Right renal pelvis (tissue), 4 donors: ENCODE results near the gene RIOK3. TPM values are rescaled to one million over a fixed set of nuclear protein-coding genes. Genes with fewer than 3 reads are reported as not detected.
"Not testable (repeated sequence)": the region's sequence is repeated elsewhere in the genome, so short reads cannot be mapped to it uniquely, and the experiment has no call there.

Source experiments
- DNase-seq, 4 donors: peaks; one replicate each; pipeline ENCODE4 v3.0.0-alpha.2; 2013; ENCODE audit warnings: low read depth in 4 of 4, low spot score in 3 of 4, missing footprints in 1 of 4
- polyA plus RNA-seq, 4 donors: library from polyadenylated mRNA; unstranded; fragments of 120-200 nt; gene quantifications; one replicate each; pipeline ENCODE4 v1.2.1, GENCODE V29; 2013; ENCODE audit not compliant: insufficient read length in 4 of 4

RIOK3 gene, protein sequence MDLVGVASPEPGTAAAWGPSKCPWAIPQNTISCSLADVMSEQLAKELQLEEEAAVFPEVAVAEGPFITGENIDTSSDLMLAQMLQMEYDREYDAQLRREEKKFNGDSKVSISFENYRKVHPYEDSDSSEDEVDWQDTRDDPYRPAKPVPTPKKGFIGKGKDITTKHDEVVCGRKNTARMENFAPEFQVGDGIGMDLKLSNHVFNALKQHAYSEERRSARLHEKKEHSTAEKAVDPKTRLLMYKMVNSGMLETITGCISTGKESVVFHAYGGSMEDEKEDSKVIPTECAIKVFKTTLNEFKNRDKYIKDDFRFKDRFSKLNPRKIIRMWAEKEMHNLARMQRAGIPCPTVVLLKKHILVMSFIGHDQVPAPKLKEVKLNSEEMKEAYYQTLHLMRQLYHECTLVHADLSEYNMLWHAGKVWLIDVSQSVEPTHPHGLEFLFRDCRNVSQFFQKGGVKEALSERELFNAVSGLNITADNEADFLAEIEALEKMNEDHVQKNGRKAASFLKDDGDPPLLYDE
- 10 to 100 TPM; 67.5 to 83.7 (median 75.9) TPM for polyA plus RNA-seq

DNA sequence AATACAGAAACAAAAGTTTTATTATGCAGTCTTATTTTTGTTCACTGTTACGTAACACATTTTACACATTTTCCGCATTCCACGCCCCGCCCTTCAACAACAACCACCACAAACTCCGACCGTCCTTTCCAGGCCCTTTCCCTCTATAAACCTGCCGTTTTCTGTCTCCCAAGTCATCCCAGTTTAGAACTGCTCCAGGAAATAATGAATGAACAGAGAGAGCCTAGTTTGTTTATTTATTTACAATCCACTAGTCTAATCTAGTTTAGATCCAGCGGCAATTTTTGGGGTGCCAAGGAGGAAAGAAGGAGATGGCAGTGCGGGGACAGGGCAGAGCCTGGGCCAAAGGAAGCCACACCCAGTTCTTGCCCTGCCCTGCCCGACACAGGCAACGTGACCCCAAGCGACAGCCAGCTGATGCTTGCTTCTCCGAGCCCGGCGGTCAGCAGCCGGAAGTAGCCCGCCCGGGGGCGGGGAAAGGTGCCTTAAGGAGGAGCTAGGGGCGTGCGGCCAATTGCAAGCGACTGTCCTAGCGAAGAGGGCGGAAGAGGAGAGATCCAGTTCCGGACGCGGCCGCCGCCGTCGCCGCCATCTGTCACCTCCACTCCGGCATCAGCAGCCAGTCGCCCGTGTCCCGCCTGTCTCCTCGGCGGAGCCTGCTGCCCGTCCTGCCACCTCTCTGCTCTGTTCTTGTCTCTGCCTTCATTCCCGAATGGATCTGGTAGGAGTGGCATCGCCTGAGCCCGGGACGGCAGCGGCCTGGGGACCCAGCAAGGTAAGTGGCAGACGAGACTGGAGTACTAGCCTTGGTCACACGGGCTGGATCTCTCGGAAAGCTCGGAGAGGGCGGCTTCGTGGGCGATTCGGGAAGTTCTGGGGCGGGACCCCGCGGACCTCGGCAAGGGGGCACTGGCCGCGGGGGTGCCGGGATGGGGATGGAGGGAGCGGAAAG, at the start of gene RIOK3:
Gene RIOK3, plus strand, starts transcription at position 560 of the 952 bp plus-strand sequence. Its CDS starts 153 bp downstream, at position 713.
- DNase-seq = peak; percentile 91 to 93 (median 92)

DNA sequence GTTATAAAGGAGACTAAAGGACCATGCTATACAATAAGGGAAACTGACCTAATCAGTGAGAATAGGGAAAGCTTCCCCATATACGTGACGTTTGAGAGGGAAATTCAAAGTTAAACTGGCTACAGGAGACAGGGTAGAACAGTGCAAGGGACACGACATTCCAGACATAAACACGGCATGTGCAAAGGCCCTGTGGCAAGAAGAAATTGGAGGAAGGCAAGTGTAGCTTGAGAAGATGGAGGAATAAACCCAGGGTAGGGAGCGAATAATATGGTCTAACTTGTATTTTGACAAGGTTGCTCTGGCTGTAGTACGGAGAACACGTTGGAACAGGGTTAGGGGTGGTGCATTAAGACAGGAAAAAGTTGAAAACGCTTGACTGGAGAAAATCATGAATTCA, 49.8 kb upstream of the RIOK3 start:
- DNase-seq = no peak

- no peak for DNase-seq
These were observed 47.5 kb upstream of the RIOK3 start for GRCh38 chr18:23405636-23406035.

- DNase-seq = no peak
These were observed 46.8 kb upstream of the RIOK3 start for GRCh38 chr18:23406271-23406787.

DNA sequence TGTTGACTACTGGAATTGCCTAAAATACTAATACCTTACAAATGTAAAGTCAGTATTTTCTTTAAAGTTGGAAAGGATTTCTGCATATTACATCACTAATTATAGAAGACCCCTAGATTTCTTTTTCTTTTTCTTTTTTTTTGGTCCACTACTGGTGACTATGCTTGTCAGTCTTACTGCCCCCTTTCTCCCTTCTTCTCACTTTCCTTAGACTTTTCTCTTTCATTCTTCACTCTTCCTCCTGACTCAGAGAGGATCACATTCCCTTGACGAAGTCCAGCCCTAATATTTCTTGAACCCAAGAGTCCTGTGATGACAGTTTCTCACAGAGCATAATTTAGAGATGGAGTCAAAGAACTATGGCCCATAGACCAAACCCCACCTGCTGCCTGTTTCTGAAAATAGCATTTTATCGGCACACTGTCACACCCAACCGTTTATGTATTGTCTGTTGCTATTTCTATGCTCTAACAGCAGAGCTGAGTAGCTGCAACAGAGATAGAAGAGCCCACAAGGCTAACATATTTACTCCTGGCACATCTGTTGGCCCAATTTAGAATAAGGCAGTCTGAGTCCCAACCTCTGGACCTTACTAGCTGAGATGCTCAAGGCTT, 40.6 kb upstream of the RIOK3 start:
- no peak for DNase-seq

DNA sequence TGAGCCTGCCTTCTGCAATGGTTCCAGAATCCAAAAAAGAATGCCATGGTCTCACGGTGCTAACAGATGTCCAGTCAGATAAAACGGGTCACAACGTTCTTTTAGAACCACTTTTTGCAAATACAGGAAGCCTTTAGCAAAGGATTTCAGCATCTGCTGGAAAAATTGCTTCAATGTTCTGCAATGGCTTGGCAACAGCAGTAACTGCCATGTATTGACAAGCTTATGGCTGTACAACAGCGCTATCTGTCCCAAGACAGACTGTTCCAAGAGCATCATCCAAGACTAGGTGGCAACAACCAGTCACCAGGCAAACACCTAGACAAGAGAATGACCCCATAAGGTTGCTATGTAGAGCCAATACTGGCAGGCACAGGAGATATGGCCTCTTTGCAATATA, 37.6 kb upstream of the RIOK3 start:
- DNase-seq = no peak

GRCh38 chr18:23416298-23416697, 36.8 kb upstream of the RIOK3 start:
- DNase-seq = no peak

DNA sequence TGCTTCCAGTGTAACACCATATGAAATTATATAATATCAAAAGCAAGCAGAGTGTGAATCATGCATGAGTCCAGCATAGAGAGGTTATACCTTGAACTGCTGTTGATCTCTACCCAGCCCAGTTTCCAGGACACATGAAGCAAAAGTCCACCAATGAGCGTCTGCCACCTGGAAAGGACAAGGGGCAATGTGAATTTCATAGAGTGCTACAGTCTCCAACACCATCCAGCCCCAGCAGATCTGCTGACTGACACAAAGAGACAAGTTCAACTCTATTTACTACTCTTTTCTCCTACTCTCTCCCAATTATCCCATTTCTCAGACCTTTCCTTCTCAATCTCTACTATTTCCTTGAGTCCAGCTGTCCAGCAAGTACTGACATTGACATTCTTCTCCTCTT, 31.8 kb upstream of the RIOK3 start:
- DNase-seq = no peak

DNA sequence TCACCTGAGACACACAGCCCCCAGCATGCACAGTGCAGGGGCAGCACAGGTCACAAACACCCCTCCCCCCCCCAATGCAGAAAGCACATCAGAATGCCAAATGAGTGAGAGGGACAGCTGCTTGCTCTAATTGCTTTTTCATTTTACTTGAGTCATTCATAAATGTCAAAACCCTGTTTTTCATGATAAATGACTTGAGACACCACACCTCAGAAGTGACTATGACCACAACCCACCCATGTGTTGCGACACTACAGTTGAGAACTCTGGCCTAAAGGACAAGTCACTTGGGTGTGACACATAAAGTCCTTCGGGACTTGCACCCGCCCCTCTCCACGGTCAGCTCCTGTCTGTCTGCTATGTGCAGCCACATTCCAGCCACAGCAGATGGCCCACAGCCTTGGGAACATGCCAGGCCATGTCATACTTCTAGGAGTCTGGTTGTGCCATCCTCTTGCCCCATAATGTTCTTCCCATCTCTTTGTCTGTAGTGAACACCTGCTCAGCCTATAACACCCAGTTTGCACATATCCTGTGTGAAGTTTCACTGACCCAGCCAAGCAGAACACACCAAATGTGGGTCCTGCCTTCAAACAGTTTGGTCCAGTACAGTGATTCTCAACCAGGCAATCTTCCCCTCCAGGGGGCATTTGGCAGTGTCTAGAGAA, 30.2 kb upstream of the RIOK3 start:
- no peak for DNase-seq

DNA sequence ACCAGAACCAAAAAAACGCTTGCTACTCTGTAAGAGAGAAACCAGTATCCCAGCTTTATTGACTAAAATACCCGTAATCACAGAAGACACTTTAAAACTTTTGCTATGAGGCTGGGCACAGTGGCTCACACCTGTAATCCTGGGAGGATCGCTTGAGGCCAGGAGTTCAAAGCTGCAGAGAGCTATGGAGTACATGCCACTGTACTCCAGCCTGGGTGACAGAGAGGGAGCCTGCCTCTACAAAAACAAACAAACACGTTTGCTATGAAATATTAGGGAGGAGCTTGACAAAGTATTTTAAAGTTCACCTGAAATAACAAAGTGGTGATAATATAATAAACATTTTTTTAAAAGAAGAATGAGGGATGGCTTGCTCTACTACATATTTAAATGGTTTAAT, 28.5 kb upstream of the RIOK3 start:
- DNase-seq = no peak

- DNase-seq = no peak
These were observed 24.3 kb upstream of the RIOK3 start for GRCh38 chr18:23428821-23429220.

DNA sequence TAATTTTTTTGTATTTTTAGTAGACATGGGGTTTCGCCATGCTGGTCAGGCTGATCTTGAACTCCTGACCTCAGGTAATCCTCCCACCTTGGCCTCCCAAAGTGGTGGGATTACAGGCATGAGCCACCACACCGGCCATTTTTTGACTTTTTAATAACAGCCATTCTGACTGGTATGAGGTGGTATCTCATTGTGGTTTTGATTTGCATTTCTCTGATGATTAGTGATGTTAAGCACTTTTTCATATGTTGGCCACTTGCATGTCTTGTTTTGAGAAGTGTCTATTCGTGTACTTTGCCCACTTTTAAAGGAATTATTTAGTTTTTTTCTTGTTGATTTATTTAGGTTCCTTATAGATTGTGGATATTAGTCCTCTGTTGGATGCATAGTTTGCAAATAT, 23.5 kb upstream of the RIOK3 start:
- DNase-seq = not testable (repeated sequence)

DNA sequence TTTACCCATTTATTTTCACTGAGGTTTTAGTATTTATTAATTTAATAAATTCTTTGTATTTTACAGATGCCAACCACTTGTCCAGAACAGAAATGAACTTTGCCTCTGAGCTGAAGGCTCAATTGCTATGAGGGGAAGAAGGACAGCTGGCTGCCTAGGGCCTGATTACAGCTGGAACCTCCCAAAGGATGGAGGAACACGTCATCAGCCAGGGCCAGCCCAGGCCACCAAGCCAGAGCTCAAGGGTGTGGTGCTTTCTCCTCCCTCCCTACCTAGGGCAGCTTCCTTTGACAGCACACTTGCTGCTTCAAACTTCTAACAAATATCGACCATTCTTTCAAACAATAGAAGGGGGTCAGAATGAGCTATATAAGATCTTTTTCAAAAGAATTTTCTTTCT, 19.7 kb upstream of the RIOK3 start:
- DNase-seq = no peak

- peak; percentile 59 to 69 (median 60) for DNase-seq
These were observed 15.6 kb upstream of the RIOK3 start for GRCh38 chr18:23437357-23438045.

DNA sequence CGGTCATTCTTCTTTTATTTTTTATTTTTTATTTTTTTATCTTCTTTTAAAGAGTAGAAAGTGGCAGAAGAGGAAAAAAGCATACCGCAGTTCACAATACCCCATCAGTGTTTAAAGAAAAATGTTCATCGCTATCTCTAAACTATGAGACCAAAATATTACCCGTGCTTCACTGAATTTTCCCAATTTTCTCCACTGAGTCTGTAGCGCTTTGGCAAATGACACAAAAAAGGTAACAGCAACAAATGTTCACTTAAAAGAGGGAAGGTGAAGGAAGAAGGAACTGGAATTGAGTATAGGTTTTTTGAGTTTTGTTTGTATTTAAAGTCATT, 15.1 kb upstream of the RIOK3 start:
- DNase-seq = no peak

GRCh38 chr18:23438608-23439366, 14.3 kb upstream of the RIOK3 start:
- DNase-seq = no peak

- DNase-seq = no peak
These were observed 13.0 kb upstream of the RIOK3 start for GRCh38 chr18:23440131-23440530.

DNA sequence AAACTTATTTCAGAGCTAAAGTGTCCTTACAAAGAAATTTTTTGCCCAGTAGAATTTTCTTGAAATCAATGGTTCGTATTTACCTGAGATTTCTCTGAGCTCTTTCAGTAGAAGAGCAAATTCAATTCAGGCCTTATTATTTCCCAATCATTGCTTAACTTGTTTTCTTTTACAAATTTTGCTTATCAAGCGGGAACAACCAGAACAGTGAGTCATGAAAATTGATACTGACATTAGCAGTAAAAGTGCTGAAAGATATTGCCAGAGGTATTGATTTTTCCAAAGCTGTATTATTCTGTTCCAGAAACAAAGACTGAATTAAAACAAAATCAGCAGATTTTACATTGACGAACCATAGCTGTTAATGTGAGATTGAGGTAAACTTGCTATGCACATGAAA, 10.1 kb upstream of the RIOK3 start:
- no peak for DNase-seq

DNA sequence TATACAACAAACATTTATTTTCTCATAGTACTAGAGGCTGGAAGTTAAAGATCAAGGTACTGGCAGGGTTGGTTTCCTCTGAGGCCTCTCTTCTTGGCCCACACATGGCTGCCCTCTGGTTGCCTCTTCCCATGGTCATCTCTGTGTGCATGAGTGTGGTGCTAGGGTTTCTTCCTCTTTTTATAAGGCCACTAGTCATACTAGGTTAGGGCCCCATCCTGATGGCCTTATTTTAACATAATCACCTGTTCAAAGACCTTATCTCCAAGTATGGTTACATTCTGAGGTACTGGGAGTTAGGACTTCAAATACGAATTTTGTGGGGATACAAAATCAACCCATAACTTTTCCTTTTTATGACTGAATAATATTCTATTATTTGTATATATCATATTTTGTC, 4.8 kb upstream of the RIOK3 start:
- no peak for DNase-seq
